ENCODE measurements around the gene MDFIC2.

Gene MDFIC2

GRCh38 chr3:70182166-70182565, 130.3 kb downstream of the MDFIC2 start:
- DNase-seq (ENCODE audit: low read depth in 3 of 3, low spot score in 1 of 3): no peak

GRCh38 chr3:70180664-70181063, 131.8 kb downstream of the MDFIC2 start:
- DNase-seq (ENCODE audit: low read depth in 3 of 3, low spot score in 1 of 3): no peak

GRCh38 chr3:70179111-70179510, 133.3 kb downstream of the MDFIC2 start:
- DNase-seq (ENCODE audit: low read depth in 3 of 3, low spot score in 1 of 3): no peak

GRCh38 chr3:70177881-70178645, 134.4 kb downstream of the MDFIC2 start:
- DNase-seq (ENCODE audit: low read depth in 3 of 3, low spot score in 1 of 3): no peak

GRCh38 chr3:70176224-70176623, 136.2 kb downstream of the MDFIC2 start:
- no peak for DNase-seq (ENCODE audit: low read depth in 3 of 3, low spot score in 1 of 3)

GRCh38 chr3:70156808-70157207, 155.6 kb downstream of the MDFIC2 start:
- DNase-seq (ENCODE audit: low read depth in 3 of 3, low spot score in 1 of 3): no peak

DNA sequence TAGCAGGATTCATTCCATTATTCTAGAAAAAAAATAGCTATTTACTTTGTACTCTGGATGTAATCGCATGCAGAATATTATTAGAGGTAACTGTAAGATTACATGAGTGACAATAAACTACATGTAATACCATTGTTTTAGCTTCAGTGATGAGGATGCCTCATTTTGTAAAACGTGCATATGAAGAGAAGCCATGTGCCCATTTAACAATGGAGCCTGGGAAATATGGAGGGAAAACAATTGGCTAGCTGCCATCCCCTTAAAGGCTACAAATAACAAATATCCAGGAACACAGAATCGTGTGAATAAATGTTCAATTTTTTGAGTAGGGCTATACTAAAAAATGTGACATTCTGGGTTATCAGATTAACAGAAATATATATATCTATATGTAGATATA, 161.8 kb downstream of the MDFIC2 start:
- DNase-seq (ENCODE audit: low read depth in 3 of 3, low spot score in 1 of 3): no peak

GRCh38 chr3:70149714-70150400, 162.6 kb downstream of the MDFIC2 start:
- no peak for DNase-seq (ENCODE audit: low read depth in 3 of 3, low spot score in 1 of 3)

Measured in stimulated activated CD4-positive, alpha-beta T cell treated with anti-CD3 and anti-CD28 coated beads, TNF-alpha, amount 100 ng/mL, for 1 hour (primary cell).